ENCODE measurements around the gene SMIM29. TPM values are rescaled to one million over a fixed set of nuclear protein-coding genes. Genes with fewer than 3 reads are reported as not detected.

Gene SMIM29
- polyA plus RNA-seq, 1 donor (not counting 4 experiments of a cell fraction or from before 2014, with no cell fraction given): 27.4 TPM

DNA sequence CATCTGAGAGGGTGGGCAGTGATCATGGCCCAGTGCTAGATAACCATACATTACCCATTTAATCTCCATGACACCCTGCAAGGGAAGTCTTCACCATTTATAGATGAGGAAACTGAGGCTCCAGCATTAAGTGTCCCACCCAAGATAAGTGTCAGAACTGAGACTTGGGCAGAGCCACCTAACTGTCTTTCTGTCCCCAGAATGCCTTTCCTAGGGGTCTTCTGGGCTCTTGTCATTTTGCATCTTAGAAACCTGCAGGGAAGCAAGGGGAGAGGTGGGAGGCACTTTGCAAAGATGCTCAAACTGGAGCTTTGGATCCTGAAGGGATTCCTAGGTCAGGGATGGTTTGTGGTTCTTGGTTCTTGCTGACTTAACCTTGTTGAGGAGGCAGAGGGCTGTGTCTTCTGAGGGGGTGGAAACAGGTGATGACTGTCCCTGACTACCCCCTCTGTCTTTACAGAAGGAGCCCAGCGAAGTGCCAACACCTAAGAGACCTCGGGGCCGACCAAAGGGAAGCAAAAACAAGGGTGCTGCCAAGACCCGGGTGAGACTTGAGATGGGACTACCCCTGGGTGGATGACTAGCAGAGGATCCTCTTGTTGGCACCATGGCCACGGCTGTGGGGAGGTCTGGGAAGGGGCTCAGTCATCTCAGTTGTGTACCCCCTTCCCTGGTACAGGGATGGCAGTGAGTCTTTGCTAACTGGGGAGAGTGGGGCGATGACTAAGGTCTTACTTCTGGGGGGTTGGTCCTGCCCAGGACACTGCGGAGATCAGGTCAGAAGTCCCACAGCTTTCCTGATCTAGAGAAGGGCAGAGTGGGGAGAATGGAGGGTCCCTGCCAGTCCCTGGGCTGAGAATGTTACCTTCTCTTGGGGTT, 6.3 kb downstream of the SMIM29 start:
- H4K20me1 ChIP-seq (ENCODE audit: control insufficient read depth, extremely low read depth, insufficient read depth, low read length): peaks cover 23% of the 10 kb centered on the region
- H3K27me3 ChIP-seq (ENCODE audit: control insufficient read depth, extremely low read depth, insufficient read depth, low read length): no peaks in the 10 kb centered on the region
- H2AFZ ChIP-seq (ENCODE audit: control insufficient read depth, low read length): no peak overlapping the region
- peaks cover 82% of the 10 kb centered on the region for H3K4me1 ChIP-seq (ENCODE audit: control insufficient read depth, extremely low read depth, insufficient read depth, low read length)
- FAIRE-seq: no peak
- peaks cover 25 to 40% of the 10 kb centered on the region in 2 experiments for H3K36me3 ChIP-seq (ENCODE audit: control insufficient read depth in 2 of 2, extremely low read depth in 1 of 2, insufficient read depth in 2 of 2, low read length in 2 of 2)
- H3K4me2 ChIP-seq (ENCODE audit: control insufficient read depth, extremely low read depth, insufficient read depth, low read depth, low read length): peak overlapping the region; percentile 67
- H3K27ac ChIP-seq (ENCODE audit: control insufficient read depth, insufficient read depth, low read length): peak overlapping the region; percentile 87
- dilution Hi-C loops (cut with MboI; ENCODE audit: extremely low pct_ligation_motif_present, low sequenced_read_pairs): no loop called here
- H3K4me3 ChIP-seq (ENCODE audit: control insufficient read depth in 2 of 3, extremely low read depth in 1 of 3, insufficient read depth in 2 of 3, low read depth in 1 of 3, low read length in 3 of 3): peak overlapping the region in 1 of 3 experiments; percentile 25
- H3K79me2 ChIP-seq (ENCODE audit: control insufficient read depth, insufficient read depth, low read length): peaks cover 36% of the 10 kb centered on the region
- H3K9me3 ChIP-seq (ENCODE audit: control insufficient read depth, low read depth, low read length): no peaks in the 10 kb centered on the region
- H3K9me1 ChIP-seq (ENCODE audit: control insufficient read depth, extremely low read depth, insufficient read depth, low read length): peaks cover 10% of the 10 kb centered on the region
- H3K9ac ChIP-seq (ENCODE audit: control insufficient read depth, extremely low read depth, insufficient read depth, low read length): peak overlapping the region; percentile 50
- no peak for TF ChIP-seq CTCF (optimal IDR thresholded peaks at IDR 0.05 in 1 of 3, IDR thresholded peaks at IDR 0.05 in 1 of 3, conservative IDR thresholded peaks at IDR 0.05 in 1 of 3; ENCODE audit: extremely low read depth in 1 of 3, insufficient read depth in 2 of 3, low read length in 3 of 3)
- TF ChIP-seq EZH2 (IDR thresholded peaks at IDR 0.05; ENCODE audit: low read length): no peak
- no peak for DNase-seq (ENCODE audit: low read depth, low spot score)

DNA sequence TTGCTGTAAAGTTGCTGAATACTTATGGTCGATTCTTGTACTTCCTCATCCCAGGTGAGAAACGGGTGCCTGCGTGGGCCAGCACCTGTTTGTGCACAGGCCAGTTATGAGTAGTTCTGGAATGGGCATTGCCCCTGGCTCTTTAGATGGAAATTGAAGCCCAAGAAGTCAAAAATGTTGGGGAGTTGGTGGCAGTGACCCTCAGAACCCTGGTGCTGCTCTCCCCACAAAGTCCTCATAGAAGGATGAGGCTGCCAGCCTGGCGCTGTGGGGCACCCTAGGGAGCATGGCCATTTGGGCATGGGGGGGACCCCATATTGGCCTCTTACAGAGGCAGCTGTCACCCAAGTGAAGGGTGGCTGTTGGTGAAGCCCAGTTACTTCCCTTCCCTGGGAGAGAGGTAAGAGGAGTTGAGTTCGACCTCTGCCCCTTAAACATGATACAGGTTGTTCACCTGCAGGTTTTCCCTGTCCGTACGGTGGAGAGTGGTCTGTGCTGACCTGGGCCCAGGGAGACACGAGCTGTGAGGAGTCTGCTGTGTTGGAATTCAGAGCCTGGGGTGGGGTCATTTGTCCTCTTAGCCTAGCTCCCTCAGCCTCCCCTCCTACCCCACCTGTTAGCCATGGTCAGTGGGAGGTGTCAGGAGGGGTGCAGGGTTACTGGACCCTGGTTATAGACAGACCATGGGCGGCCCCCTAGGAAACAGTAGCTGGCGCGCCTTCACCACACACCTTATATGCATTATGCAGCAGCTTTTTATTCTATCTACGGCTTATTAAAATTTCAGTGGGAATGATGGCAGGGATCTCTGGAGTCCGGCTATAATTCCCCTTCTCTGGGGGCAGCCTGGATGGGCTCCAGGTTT, 7.2 kb downstream of the SMIM29 start:
- dilution Hi-C loops (cut with MboI; ENCODE audit: extremely low pct_ligation_motif_present, low sequenced_read_pairs): no loop called here
- H2AFZ ChIP-seq (ENCODE audit: control insufficient read depth, low read length): no peak overlapping the region
- FAIRE-seq (no peak), DNase-seq (ENCODE audit: low read depth, low spot score) (no peak)
- H3K9me3 ChIP-seq (ENCODE audit: control insufficient read depth, low read depth, low read length): no peaks in the 10 kb centered on the region
- peaks cover 37% of the 10 kb centered on the region for H3K79me2 ChIP-seq (ENCODE audit: control insufficient read depth, insufficient read depth, low read length)
- peaks cover 10% of the 10 kb centered on the region for H3K9me1 ChIP-seq (ENCODE audit: control insufficient read depth, extremely low read depth, insufficient read depth, low read length)
- H4K20me1 ChIP-seq (ENCODE audit: control insufficient read depth, extremely low read depth, insufficient read depth, low read length): peaks cover 16% of the 10 kb centered on the region
- H3K4me2 ChIP-seq (ENCODE audit: control insufficient read depth, extremely low read depth, insufficient read depth, low read depth, low read length): peak overlapping the region; percentile 67
- H3K9ac ChIP-seq (ENCODE audit: control insufficient read depth, extremely low read depth, insufficient read depth, low read length): no peak overlapping the region
- H3K4me3 ChIP-seq (ENCODE audit: control insufficient read depth in 2 of 3, extremely low read depth in 1 of 3, insufficient read depth in 2 of 3, low read depth in 1 of 3, low read length in 3 of 3): no peak overlapping the region
- no peak for TF ChIP-seq CTCF (optimal IDR thresholded peaks at IDR 0.05 in 1 of 3, IDR thresholded peaks at IDR 0.05 in 1 of 3, conservative IDR thresholded peaks at IDR 0.05 in 1 of 3; ENCODE audit: extremely low read depth in 1 of 3, insufficient read depth in 2 of 3, low read length in 3 of 3)
- no peak for TF ChIP-seq EZH2 (IDR thresholded peaks at IDR 0.05; ENCODE audit: low read length)
- H3K4me1 ChIP-seq (ENCODE audit: control insufficient read depth, extremely low read depth, insufficient read depth, low read length): peaks cover 73% of the 10 kb centered on the region
- peaks cover 25 to 40% of the 10 kb centered on the region in 2 experiments for H3K36me3 ChIP-seq (ENCODE audit: control insufficient read depth in 2 of 2, extremely low read depth in 1 of 2, insufficient read depth in 2 of 2, low read length in 2 of 2)
- H3K27me3 ChIP-seq (ENCODE audit: control insufficient read depth, extremely low read depth, insufficient read depth, low read length): no peaks in the 10 kb centered on the region
- H3K27ac ChIP-seq (ENCODE audit: control insufficient read depth, insufficient read depth, low read length): no peak overlapping the region
